ENCODE data around the gene ADAMTS19.

- TF ChIP-seq CTCF (optimal IDR thresholded peaks at IDR 0.05 in 1 of 3, IDR thresholded peaks at IDR 0.05 in 1 of 3, conservative IDR thresholded peaks at IDR 0.05 in 1 of 3; ENCODE audit: extremely low read depth in 1 of 3, insufficient read depth in 2 of 3, low read length in 3 of 3) (no peak), EZH2 (IDR thresholded peaks at IDR 0.05; ENCODE audit: low read length) (no peak)
Measured at GRCh38 chr5:129454461-129454860, 5.6 kb upstream of the ADAMTS19 start.

All from keratinocyte (primary cell).